Stimulated activated CD8-positive, alpha-beta memory T cell treated with anti-CD3 and anti-CD28 coated beads, Interleukin-12 subunit alpha, Interleukin-12 subunit beta, amount 100 ng/mL, for 1 hour (primary cell): ENCODE measurements around the gene TNIP2.

Source experiments
- DNase-seq: peaks from one replicate; pipeline ENCODE4 v3.0.0-alpha.2; 2020; ENCODE audit warnings: low read depth

Gene TNIP2

DNA sequence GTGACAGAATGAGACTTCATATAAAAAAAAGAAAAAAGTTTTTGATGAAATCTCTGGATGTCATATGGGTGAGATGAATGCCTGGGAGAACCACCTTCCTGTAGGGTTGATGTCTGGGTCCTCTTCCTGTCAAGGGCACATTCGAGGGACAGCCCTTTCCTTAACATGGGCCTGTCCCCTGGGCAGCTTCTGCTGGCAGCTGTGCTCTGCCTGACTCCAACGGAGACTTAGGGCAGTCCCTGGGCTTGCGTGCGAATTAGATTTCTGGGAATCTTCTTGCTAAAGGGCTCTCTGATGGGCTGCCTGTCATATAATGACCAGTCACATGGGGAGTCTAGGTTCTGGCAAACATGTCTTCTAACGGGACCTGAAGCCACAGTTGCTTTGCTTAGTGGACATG is 40.7 kb downstream of the TNIP2 start:
- DNase-seq, result no peak

DNA sequence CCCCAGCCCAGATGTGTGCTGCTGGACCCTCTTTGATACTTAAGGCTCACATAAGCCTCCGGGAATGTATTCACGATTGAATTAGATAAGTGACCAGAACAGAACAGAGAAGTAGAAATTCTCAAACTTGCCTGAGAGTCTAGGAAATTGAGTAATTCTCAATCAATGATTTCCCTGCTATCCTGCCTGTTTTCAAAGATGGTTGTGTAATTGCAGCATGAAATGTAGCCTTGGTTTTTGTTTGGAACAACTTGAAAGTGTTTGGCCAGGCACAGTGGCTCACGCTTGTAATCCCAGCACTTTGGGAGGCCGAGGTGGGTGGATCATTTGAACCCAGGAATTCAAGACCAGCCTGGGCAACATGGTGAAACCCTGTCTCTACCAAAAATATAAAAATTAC is 41.2 kb downstream of the TNIP2 start:
- no peak for DNase-seq

DNA sequence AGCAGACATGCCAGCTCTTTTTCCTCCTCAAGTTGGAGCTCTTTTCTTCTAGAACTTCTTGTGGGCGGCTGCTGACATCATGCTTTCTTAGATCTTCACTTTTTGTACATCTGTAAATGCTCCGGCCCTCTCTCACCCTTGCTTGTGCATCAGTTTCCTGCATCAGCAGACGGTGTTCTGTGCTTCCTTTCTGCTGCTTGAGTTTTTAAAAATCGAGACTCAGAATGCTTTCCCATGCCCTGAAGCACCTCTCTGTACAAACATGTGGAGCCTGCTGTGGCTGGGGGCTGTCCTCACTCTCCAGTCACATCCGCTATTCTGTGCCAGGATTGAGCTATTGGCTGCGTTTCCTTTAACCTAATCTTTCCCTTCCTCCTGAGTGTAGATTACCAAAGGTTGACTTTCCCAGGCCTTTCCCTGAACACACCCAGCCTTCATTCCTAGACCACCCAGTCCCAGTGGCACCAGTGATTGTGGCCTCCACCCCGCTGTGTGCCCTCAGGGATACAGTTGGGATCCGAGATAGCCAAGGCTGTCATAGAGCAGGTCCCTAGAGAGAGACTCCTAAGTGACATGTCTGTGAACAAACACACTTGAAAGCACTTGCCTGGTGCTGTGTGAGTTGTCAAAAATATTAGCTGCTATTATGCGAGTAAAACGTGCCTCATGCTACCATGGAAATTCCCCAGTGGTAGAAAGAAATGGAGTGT is 41.9 kb downstream of the TNIP2 start:
- peak; percentile 12 for DNase-seq

DNA sequence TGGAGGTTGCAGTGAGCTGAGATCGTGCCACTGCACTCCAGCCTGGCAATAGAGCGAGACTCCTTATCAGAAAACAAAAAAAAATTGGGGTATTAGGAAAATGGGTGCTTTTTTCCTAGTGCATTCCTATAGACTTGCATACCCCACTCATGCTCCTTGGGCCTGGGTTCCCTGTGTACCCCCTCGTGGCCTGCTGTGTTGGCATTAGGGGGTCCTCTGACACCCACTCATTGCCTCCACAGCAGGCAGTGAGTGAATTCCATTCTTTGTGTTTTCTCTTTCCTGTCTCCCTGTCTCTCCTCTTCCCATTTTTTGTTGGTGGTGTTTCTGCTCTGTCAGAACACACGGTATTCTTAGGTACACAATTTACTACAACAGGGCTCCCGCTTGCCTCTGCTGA is 42.8 kb downstream of the TNIP2 start:
- DNase-seq, result no peak

DNA sequence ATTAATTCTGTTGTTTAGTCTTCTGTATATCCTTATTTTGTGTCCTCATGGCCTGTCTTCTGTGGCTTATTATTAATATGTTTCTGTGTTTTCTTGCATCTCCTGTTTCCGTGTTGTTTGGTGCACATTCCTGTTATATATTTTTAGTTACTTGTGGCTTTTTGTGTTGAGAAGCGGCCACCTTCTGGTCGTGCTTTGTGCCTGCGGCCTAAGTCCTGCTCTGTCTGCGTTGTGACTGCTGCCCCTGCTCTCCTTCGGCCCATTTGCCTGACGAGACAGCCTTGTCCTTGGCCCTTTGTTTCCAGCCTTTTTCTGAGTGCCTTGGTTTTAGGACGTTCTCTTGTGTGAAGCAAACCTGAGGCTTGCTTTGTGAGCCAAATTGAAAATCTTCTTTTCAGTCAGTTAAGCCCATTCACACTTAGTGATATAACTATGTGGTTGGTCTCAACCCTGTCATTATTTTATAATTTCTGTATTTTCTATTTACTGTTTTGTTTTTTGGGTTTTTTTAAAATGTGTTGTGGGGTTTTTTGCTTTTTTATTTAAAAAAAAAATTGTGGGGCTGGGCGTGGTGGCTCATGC is 43.8 kb downstream of the TNIP2 start:
- no peak for DNase-seq

DNA sequence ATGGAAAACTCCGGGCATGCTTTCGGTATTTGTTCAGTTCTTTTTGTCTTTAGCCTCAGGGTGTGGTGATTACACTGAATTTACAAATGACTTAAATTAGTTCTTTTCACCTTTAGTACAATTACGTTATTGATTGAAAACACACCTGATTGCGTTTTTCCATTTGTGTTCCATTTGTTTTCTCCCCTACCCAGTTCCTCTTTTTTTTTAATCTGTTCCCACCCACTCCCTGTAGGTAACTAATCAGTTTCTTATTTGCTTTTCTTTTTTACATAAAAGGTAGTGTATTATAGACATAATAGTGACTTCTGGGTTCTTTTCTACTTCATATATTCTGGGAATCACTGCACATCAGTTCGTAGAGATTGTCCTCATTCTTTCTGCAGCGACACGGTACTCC is 53.4 kb downstream of the TNIP2 start:
- DNase-seq, result no peak

DNA sequence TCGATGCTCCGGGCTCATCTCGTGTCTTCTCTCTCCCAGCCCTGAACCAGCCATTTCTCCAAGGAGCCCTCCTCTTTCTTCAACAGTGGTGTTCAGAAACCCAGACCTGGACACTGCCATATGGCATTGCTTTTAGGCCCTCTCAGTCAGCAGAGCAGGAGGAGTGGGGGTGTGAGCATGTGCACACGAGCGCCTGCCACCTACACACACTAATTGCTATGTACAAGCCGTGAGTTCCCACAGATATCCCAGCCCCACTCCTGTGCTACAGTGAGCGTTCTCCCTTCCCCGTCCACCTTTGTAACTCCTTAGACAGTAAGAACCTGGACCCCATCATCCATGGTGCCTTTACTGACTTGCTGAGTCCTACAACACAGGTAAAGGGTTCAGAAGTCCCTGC is 53.8 kb downstream of the TNIP2 start:
- DNase-seq, result no peak

DNA sequence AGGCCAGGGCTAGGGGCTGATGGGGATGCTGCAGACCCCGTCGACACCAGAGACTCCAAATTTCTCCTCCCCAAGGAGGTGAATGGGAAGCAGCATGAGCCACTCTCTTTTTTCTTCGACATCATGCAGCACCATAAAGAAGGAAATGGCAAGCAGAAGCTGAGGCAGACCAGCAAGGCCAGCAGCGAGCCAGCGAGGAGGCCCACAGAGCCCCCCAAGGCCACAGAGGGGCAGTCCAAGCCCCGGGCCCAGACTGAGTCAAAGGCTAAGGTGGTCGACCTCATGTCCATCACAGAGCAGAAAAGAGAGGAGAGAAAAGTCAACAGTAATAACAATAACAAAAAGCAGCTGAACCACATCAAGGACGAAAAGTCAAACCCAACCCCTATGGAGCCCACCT is 56.1 kb downstream of the TNIP2 start:
- DNase-seq, result no peak

DNA sequence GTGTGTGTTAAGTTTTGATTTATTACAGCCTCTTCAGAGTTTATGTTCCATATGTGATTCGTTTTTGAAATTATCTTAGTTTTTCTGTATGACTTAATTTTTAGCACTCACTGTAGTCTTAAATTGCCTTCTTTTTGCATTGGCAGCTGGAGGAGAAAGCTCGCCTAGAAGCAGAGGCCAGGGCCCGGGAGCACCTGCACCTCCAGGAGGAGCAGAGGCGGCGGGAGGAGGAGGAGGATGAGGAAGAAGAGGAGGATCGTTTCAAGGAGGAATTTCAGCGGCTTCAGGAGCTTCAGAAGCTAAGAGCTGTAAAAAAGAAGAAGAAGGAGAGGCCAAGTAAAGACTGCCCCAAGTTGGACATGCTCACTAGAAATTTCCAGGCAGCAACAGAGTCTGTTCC is 56.6 kb downstream of the TNIP2 start:
- DNase-seq, result no peak

DNA sequence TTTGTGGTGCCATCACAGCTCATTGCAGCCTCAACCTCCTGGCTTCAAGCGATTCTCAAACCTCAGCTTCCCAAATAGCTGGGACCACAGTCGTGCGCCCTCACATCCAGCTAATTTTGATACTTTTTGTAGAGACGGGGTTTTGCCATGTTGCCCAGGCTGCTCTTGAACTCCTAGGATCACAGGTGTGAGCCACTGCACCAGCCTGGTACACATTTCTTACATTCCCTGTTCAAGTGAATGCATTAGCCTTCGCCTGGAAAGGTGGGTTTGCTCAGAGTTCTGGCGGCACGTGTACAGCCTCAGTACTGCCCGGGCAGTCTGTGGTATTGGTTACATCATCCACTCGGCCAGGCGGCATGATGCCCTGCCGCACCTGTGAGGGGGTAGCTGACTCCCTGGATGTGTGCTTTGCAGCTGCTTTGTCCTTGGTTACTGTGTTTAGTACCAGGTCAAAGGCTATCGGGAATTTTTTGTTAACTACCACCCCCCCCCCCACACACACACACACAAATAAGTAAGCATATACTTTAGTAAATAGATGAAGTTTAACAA is 57.1 kb downstream of the TNIP2 start:
- DNase-seq, result no peak

DNA sequence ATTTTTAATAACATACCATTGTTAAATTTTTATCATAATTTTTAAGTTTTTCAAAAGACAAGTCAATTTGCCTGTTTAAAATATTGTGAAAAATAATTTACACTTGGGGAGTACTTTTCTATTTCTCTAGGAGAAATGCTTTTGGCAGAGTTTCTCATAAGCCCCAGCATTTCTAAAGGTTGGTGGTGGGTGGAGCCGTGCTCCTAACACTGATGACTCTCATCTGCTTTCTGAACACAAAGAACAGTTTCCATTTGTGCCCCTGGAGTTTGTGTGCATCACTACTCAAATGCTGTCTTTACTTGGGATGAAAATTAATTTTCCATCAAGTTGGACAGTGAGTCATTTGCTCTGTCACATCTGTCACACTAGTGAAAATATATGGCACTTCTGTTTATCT is 57.6 kb downstream of the TNIP2 start:
- DNase-seq, result no peak

DNA sequence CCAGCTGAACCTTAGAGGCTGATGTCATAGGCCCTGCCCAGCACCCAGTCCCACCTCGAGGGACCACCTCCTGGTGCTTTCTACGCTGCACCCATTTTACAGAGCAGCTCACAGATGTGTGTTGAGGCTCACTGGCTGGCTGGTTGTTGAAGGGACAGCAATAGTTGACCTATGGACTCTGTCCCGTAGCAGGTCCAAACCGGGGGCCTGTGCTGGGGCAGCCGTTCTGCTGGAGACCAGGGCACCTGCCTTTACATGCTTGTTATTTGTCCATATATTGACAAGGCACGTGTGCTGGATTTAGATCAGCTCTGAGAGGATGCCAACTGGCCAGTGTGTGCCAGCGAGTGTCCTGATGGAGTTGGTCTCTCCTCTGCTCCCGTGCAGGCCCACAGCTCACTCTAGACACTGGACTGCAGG is 58.1 kb downstream of the TNIP2 start:
- no peak for DNase-seq

DNA sequence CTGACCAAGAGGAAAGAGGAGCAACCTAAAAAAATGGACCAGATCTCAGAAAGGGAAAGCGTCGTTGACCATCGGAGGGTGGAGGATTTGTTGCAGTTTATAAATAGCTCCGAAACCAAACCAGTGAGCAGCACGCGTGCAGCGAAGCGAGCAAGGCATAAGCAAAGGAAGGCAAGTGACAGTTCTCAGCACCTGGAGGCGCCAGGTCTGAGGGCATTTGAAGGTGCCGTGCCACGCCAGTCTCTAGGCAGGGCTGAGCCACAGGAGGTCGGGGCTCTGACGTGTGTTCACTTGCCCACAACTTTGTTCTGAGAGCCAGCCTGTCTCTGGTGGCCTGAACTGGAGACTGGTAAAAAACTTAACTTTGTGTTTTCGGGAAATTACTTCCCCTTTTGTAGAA is 59.7 kb downstream of the TNIP2 start:
- DNase-seq, result no peak

DNA sequence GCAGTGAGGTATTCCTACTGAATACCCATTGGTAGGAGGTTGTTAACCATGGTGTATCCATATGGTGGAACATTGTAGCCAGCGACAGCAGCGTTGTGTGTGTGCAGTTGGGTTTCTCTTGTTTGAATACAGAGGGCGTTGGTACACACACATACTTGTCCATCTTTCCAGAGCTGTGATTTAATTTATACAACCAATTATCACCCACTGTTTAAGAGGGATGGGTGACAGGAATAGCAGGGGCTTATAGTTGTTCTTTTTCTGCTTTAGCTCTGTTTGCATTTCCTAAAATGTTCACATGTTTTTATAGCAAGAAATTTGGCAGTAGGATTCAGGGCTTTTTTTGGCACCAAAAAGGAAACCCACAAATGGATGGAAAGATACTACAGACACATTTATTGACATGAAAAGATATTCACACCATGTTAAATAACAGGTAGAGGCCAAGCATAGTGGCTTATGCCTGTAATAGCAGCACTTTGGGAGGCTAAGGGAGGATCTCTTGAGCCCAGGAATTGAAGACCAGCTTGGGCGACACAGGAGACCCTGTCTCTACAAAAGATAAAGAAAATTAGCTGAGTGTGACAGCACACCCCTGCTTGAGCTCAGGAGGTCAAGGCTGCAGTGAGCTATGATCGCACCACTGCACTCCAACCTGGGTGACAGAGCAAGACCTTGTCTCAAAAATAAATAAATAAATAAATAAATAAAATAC is 60.6 kb downstream of the TNIP2 start:
- DNase-seq, result no peak

DNA sequence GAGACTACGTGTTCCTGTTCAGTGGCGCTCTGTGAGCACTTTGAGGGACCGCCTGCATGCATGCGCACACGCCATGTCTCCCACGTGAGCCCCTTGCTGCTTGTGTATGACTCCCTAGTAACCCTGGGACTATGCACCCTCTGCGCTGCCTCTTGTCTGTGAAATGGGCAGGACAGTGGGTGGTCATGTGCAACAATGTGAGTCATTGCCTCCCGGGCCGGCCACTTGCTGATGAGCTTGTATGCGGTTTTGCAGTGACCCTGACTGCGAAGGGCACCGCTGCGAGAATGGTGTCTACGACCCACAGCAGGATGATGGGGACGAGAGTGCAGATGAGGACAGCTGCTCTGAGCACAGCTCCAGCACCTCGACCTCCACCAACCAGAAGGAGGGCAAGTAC is 61.4 kb downstream of the TNIP2 start:
- DNase-seq, result no peak

DNA sequence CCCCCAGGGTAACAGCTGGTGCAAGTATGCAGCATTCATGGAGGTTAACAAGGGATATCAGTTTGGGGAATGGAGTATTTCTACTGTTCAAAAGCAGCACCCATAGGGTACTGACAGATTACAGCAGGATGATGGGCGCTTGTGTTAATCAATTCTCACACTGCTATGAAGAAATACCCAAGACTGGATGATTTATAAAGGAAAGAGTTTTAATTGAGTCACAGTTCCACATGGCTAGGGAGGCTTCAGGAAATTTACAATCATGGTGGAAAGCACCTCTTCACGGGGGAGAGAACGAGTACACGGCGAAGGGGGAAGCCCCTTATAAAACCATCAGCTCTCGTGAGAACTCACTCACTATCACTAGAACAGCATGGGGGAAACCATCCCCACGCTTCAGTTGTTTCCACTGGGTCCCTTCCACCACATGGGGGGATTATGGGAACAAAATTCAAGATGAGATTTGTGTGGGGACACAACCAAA is 64.1 kb downstream of the TNIP2 start:
- DNase-seq, result no peak
